IPS DF 19.7 (cell line): ENCODE data around the gene C19orf73.
"Not testable (repeated sequence)": the region's sequence is repeated elsewhere in the genome, so short reads cannot be mapped to it uniquely, and the experiment has no call there.

Experiments
- DNase-seq: peaks from one replicate; pipeline ENCODE4 v3.0.0-alpha.2; 2013; ENCODE audit warnings: low read depth, low spot score

Gene C19orf73

GRCh38 chr19:49148784-49149651, 30.1 kb upstream of the C19orf73 start:
- DNase-seq = no peak

- no peak for DNase-seq
Observed at GRCh38 chr19:49148044-49148682, 29.2 kb upstream of the C19orf73 start.

GRCh38 chr19:49146408-49146770, 27.4 kb upstream of the C19orf73 start:
- DNase-seq = not testable (repeated sequence)

DNA sequence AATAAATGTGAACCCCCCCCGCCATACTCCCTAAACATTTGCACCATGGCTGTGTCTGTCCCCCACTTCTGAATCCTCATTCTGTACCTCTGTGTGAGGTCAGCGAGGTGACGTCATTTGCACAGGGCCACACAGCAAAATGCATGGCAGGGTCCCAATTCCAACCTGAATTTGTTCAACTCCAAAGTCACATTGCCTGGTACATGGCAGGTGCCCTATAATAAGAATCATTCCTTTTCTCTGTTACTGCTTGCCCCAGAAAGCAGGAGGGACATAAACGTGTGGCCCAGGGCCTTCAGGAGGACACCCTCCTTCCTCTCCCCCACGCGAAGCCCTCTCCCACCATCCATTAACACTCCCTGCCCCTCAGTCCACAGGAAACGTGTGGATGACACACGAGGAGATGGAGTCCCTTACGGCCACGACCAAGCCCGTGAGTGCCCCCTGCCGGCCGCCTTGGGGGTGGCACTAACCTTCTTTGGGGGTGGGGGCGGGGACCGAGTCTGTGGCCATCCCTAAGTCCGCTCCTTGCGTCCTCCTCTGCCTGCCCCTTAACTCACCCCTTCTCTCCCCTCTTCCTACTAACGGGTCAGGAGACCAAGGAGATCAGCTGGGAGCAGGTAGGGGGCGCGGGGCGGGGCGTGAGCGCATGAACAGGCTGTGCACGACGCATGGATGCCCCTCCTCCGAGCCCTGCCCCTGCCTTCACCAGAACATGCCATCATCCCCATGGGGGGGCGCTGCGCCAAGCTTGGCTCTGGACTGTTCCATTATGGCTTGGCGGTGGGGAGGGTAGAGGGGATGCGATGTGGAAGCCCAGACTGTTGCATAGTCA, 26.8 kb upstream of the C19orf73 start:
- DNase-seq = no peak

GRCh38 chr19:49142866-49143335, 24.0 kb upstream of the C19orf73 start:
- no peak for DNase-seq

DNA sequence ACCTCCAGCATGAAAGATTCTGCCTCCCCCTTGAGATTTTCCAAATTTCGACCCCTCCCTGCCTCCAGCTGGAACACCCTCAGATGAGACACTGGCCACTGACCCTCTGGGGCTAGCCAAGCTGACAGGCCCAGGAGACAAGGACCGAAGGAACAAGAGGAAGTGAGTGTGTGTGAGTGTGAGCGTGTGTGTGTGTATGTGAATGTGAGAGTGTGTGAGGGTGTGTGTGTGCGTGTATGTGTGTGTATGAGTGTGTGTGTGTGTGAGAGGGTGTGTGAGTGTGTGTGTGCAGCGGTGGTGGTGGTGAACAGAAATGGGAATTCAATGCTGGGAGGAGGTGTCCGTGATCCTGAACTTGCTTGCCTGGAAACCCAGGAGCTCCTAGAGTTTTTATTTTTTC, 22.4 kb upstream of the C19orf73 start:
- no peak for DNase-seq

GRCh38 chr19:49140951-49141350, 22.0 kb upstream of the C19orf73 start:
- DNase-seq = no peak

DNA sequence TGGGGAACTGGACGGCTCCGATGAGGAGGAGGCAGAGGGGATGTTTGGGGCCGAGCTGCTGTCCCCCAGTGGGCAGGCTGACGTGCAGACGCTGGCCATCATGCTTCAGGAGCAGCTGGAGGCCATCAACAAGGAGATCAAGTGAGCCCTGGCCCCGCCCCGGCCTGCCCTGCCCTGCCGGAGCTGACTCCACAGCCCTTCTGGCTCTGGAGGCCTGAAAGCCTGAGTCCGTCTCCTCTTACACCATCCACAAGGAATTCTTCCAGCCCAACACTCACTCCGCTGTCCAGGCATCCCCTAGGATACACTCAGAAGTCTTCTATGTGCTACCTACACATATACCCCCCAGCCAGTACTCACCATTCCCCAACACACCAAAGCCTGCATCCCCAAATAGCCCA, 17.8 kb upstream of the C19orf73 start:
- no peak for DNase-seq

GRCh38 chr19:49135686-49136085, 16.7 kb upstream of the C19orf73 start:
- no peak for DNase-seq

DNA sequence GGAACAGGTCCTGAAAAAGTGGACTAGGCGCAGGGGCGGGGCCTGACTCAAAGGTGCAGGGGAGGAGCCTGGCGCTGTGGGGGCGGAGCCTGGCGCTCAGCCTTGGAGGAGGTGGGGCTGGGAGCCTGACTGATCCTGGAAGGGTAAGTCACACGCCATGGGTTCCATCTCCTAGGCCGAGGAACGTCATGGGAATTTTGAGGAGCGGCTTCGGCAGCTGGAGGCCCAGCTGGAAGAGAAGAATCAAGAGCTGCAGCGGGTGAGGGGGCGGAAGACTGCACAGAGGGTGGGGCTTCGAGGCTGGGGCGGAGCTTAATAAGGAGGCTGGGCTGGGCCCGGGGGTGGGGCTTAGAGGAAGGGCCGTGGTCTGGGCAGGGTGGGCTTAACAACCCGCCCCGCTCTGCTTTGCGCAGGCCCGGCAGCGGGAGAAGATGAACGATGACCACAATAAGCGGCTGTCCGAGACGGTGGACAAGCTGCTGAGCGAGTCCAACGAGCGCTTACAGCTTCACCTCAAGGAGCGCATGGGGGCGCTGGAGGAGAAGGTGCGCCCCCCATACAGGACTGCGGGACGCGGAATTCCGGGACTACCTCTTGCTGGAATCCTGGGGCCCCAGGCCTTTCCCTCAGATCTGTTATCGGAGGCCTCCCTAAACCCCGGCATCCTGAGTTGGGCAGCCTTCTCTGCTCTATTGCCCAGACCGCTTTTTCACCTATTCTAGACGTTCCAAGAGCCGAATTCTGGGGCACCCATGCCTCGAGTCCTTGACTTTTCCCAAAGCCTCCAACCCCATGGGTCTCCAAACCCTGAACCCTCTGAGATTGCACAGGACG, 14.9 kb upstream of the C19orf73 start:
- DNase-seq = no peak

DNA sequence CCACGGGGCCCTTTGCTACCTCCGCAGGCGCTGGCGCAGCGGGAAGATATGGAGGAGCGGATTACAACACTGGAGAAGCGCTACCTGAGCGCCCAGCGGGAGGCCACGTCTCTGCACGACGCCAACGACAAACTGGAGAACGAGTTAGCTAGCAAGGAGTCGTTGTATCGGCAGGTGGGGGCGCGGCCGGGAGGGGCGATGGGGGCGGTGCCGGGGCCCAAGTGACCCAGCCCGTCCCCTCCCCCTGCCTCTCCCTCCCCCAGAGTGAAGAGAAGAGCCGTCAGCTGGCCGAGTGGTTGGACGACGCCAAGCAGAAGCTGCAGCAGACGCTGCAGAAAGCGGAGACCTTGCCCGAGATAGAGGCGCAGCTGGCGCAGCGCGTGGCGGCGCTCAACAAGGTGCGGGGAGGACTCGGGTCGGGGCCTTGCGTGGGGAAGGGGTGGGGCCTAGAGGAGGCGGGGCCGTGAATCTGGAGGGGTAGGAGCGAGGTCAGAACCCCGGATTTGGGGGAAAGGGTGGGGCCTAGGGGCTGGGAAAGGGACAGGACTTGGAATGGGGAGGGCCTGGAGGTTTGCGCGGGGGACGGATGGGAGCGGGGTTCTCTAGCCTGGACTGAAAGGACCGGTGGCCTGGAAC, 14.1 kb upstream of the C19orf73 start:
- DNase-seq = no peak

DNA sequence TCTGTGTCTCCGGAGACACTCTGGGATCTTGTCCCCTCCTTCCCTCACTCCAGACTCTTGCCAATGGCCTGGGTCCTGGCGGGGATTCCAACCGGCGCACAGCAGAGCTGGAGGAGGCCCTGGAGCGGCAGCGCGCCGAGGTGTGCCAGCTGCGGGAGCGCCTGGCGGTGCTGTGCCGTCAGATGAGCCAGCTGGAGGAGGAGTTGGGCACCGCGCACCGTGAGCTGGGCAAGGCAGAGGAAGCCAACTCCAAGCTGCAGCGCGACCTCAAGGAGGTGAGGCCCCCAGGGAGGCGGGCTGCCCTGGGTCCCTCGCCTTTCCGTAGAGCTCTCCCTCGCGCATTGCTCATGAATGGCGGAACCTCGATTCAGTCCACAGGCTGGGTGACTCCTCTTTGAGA, 11.4 kb upstream of the C19orf73 start:
- no peak for DNase-seq

GRCh38 chr19:49129238-49129583, 10.3 kb upstream of the C19orf73 start:
- DNase-seq = no peak

GRCh38 chr19:49128545-49129237, 9.7 kb upstream of the C19orf73 start:
- no peak for DNase-seq

DNA sequence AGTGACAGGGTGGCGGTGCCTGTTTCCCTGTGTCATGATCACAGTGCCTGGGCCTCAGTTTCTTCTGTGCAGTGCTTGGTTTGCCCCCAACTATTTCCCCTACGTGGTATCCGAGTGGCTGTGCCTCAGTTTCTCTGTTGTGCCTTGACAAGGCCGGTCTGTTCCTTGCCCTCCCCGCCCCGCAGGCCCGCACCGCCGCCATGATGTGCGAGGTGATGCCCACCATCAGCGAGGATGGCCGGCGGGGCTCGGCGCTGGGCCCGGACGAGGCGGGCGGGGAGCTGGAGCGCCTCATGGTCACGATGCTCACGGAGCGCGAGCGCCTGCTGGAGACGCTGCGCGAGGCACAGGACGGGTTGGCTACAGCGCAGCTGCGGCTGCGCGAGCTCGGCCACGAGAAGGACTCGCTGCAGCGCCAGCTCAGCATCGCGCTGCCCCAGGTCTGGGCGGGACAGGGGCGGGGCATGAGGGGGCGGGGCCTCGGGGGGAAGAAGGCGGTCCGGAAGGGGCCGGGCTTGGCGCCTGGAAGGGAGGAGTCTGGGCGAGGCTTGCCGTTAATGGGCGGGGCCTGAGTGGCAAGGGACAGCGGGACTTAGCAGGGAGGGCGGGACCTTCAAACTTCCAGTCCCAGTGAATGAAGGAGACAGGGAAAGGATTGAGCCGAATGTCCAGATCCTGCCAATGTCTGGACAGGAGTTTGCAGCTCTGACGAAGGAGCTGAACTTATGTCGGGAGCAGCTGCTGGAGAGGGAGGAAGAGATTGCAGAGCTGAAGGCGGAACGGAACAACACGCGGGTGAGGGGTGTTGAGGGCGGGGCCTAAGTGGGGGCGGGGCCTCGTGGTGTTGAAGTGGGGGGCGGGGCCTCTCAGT, 9.0 kb upstream of the C19orf73 start:
- no peak for DNase-seq

GRCh38 chr19:49127225-49127624, 8.3 kb upstream of the C19orf73 start:
- not testable (repeated sequence) for DNase-seq

GRCh38 chr19:49126575-49126974, 7.6 kb upstream of the C19orf73 start:
- no peak for DNase-seq

DNA sequence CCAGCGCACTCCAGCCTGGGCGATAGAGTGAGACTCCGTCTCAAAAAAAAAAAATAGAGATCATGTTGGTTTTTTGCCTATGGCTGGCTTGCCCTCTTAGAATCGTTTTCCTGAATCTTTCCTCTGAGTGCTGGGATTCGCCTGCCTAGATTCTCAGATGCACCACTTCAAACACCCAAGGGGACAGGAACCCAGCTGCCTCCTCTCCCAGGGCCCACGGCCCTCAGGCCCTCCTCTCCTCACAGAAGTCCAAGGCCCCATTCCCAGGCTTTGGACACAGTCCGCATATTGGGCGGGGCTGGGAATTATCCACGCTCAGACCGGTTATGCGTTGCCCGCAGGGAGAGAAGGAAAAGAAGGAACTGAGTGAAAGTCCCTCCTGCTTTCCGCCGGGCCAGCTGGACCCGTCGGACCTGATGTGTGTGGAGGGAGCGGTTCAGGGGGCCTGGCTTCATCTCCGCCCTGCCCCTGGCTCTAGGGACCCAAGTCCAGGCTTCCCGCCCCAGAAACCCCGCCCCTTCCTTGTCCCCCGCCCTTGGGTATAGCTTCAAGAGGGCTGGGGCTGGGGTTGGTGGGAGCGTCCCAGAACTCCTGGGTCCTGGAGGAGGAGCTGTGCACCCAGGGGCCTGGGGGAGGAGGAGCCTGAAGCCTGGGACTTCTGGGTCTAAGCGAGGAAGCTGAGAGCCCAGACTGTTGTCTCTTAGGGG, 6.2 kb upstream of the C19orf73 start:
- DNase-seq = no peak

DNA sequence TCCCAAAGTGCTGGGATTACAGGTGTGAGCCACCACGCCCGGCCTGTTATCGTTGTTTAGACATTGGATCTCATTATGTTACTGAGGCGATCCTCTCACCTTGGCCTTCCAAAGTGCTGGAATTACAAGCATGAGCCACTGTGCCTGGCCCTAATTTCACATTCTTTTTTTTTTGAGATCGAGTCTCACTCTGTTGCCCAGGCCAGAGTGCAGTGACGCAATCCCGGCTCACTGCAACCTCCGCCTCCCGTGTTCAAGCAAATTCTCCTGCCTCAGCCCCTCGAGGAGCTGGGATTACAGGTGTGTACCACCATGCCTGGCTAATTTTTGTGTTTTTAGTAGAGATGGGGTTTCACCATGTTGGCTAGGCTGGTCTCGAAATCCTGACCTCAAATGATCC, 4.3 kb upstream of the C19orf73 start:
- DNase-seq = not testable (repeated sequence)
